GM18951 (cell line): ENCODE measurements around the gene CORO7.

Experiments used
- POLR2A ChIP-seq: IDR thresholded peaks from 4 replicates; pipeline ENCODE4 v1.6.1; 2011; ENCODE audit warnings: mild to moderate bottlenecking; ENCODE audit not compliant: insufficient read length, insufficient read depth; ENCODE audit errors: extremely low read depth
- in situ Hi-C: fragments of 300-500 bp; cut with MboI; formaldehyde crosslinking; loops from one replicate; pipeline ENCODE4 v1.12.0; 2022; ENCODE audit warnings: low sequenced_read_pairs, mixed read lengths, inconsistent platforms; ENCODE audit not compliant: unreplicated experiment

The CORO7 gene

DNA sequence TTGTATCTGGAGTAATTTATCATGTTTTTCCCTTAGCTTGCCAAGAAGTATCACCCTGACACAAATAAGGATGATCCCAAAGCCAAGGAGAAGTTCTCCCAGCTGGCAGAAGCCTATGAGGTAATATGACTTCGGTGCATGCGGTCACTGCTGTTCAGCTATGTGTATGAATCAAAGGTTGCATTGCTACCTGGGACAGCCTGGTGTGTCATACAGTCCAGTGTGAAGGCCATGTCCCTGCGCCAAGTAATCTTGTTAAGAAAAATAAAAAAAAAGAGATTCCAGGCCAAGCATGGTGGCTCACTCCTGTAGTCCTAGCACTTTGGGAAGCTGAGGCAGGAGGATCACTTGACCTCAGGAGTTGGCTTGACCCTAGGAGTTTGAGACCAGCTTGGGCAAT, 21.0 kb upstream of the CORO7 start:
- in situ Hi-C loops: no loop called here

DNA sequence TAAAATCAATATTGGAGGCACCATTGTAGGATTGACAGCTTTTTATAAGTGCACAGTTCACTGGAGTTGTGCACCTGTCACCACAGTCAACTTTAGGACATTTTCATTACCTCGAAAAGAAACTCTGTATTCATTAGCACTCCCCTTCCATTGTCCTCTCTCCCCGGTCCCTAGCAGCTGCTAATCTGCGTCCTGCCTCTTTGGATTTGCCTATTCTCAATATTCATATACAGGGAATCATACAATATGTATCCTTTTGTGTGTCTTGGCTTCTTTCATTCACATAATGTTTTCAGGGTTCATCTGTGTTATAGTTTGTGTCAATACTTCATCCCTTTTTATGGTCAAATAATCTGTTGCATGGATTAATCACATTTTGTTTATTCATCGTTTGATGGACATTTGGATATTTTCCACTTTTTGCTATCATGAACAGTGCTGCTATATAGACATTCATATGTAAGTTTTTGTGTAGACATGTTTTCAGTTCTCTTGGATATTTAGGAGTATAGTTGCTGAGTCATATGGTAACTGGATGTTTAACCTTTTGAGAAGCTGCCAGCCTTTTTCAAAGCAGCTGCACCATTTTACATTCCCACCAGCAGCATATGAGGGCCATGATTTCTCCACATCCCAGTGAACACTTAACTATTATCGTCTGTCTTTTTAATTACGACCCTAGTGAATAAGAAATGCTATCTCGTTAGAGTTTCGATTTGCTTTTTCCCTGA, 19.1 kb upstream of the CORO7 start:
- TF ChIP-seq POLR2A: no peak
- in situ Hi-C loops: no loop called here

More for the DNA sequence above, 21.0 kb upstream of the CORO7 start:
- no peak for TF ChIP-seq POLR2A

- TF ChIP-seq POLR2A: no peak
Observed at GRCh38 chr16:4433914-4434787, 17.8 kb upstream of the CORO7 start.

GRCh38 chr16:4433228-4433627, 16.8 kb upstream of the CORO7 start:
- in situ Hi-C loops: no loop called here
- TF ChIP-seq POLR2A: no peak

More at GRCh38 chr16:4433914-4434787, 17.8 kb upstream of the CORO7 start:
- in situ Hi-C loops: no loop called here

DNA sequence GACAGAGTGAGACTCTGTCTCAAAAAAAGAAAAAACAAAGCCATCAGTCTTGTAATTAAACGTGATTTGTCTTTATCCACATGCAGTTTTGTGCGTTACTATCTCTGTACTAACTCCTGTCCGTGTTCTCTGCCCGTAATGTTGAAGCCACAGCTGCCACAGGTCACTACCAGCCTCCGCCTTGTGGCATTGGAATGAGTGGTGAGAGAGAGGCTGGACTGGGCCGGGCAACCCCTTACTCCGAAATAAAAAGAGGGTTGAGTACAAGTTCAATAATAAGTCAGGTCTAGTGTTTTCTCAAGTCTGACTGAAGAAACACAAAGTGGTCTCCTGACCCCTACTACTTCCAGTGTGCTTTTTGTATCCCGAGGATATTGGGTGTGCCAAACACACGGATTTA, 14.6 kb upstream of the CORO7 start:
- in situ Hi-C loops: no loop called here

GRCh38 chr16:4428500-4428899, 12.1 kb upstream of the CORO7 start:
- TF ChIP-seq POLR2A: no peak
- in situ Hi-C loops: no loop called here

More for the DNA sequence above, 14.6 kb upstream of the CORO7 start:
- no peak for TF ChIP-seq POLR2A

DNA sequence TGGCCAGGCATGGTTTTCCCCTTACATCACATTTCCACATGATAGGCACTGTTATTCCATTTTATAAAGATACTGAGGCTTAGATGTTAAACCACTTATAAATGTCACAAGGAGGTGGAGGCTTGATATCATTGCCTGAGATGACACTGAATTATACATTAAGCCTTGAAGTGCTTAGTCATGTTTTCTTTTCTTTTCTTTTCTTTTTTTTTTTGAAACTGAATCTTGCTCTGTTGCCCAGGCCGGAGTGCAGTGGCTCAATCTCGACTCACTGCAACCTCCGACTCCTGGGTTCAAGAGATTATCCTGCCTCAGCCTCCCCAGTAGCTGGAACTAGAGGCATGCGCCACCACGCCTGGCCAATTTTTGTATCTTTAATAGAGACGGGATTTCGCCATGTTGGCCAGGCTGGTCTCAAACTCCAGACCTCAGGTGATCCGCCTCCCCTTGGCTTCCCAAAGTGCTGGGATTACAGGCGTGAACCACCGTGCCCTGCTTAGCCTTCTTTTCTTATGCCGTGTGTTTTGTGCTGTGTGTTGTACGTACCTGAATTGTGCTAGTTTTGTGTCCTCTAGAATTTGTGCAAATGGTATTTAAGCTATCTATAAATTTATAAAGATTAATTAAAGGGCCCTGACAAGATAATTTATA, 10.5 kb upstream of the CORO7 start:
- in situ Hi-C loops: no loop called here
- no peak for TF ChIP-seq POLR2A

DNA sequence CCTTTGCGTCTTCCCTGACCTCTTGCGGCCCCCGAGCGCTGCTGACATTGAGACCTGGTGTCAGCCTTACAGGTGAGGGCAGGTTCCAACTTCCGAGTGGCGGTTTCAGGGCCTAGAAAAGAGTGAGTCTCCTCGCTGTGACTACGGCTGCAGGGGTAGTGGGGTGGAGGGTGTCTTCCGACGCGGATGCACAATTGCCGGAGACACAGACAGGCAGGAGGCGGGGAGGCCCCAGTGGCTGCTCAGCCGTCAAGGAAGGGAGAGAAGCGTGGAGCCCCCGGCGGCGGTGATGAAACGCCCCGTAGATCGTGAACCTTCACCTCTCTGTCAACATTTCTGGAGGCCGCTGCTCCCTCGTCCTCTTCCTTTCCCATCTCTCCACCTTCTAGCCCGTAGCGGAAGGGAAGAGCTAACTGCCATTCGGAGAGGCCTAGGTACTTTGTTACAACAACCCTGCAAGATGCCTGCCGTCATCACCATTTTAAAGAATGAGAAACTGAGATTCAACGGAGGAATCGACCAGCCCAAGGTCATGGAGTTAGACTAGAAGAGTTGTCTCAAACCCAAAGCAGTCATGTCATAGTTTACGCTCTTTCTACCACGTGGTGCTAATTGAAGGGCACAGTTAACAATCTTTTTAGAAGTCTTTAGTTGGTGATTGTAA, 9.8 kb upstream of the CORO7 start:
- TF ChIP-seq POLR2A: no peak
- in situ Hi-C loops: no loop called here

DNA sequence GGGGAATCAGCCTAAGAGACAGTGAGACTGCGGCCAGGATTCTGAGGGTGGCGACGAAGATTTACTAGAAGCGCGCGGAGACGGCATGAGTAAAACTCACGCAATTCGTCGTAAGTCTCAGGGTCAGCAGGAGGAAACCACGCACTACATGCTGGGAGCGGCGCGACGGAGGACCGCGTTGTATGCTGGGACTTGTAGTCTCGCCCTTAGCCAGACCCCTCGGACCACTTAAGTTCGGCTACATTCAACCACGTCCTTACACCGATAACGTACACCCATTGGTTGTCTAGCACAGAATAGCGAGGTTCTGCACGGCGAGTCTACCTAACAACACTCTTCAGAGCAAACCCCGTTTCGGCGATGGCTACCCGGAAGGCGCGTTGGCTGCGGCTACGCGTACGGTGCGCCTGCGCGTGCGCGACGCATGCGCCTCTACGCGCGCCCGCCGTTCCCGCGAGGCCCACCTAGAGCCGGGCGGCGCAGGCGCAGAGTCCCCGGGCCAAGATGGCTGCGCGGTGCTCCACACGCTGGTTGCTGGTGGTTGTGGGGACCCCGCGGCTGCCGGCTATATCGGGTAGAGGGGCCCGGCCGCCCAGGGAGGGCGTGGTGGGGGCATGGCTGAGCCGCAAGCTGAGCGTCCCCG, 9.1 kb upstream of the CORO7 start, which contains the start of gene DNAJA3:
TSS of gene DNAJA3 (plus strand) at position 491 of the 643 bp plus-strand sequence. CDS start at position 505, 14 bp downstream.
- in situ Hi-C loops: no loop called here
- TF ChIP-seq POLR2A: peak; percentile 97

DNA sequence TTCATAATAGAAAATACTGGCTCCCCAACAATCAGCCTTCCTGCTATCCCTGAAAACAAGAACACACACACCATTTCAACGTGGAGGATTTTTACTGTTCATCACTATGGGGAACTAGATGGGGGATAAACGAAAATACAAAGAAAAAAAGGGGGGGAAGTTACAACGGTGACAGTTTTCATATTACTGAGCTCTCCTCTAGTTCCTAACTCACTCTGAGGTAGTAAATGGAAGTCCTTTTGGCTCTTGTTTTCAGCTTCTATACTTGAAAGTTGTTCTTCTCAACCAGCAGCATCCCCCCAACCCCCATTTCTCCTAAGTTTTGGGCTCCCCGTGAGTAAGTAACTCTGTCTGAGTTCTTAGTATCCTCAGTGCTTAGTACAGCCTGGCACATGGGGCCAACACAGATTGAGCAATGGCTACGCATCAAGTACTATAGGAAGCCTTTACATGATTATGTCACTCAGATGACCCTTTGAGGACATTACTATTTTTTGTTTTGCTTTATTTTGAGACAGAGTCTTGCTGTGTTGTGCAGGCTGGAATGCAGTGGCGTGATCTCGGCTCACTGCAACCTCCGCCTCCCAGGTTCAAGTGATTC, 4.2 kb upstream of the CORO7 start:
- in situ Hi-C loops: no loop called here

DNA sequence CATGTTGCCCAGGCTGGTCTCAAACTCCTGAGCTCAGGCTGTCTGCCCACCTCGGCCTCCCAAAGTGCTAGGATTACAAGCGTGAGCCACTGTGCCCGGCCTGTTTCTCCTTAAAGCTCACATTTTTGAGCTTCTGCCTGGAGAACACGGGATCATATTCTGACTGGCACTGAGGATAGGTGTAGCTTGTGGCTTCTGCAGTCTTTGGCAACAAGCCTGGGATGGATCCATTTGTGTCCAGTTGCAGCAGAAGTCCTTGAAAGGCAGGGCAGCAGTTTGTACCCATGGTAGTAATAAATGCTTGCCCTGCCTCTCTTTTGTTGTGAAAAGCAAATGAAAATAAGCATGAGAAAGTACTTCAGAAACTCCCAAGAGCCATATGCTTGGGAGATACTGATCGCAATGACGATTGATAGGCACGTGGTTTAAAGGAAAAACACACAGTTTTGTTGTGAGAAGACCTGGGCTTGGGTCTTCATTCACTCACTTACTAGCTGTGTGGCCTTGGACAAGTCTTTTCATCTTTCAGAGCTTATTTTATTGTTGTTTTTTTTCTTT, 3.1 kb upstream of the CORO7 start:
- no peak for TF ChIP-seq POLR2A
- in situ Hi-C loops: no loop called here

More for the DNA sequence above, 4.2 kb upstream of the CORO7 start:
- no peak for TF ChIP-seq POLR2A
